ENCODE measurements around the gene BTBD16.

BTBD16 gene

GRCh38 chr10:122352817-122353525, 81.9 kb downstream of the BTBD16 start:
- H3K4me3 ChIP-seq (replicated peaks; ENCODE audit: low read depth, low read length): no peak overlapping the region
- no peak for DNase-seq (ENCODE audit: low read depth)
- TF ChIP-seq CTCF (IDR thresholded peaks at IDR 0.05; ENCODE audit: low read length, missing control alignments): no peak

- no peak overlapping the region for H3K4me3 ChIP-seq (replicated peaks; ENCODE audit: low read depth, low read length)
- DNase-seq (ENCODE audit: low read depth): no peak
- no peak for TF ChIP-seq CTCF (IDR thresholded peaks at IDR 0.05; ENCODE audit: low read length, missing control alignments)
These were observed 83.3 kb downstream of the BTBD16 start for GRCh38 chr10:122354383-122354782.

GRCh38 chr10:122357685-122358084, 86.6 kb downstream of the BTBD16 start:
- TF ChIP-seq CTCF (IDR thresholded peaks at IDR 0.05; ENCODE audit: low read length, missing control alignments): no peak
- H3K4me3 ChIP-seq (replicated peaks; ENCODE audit: low read depth, low read length): no peak overlapping the region
- no peak for DNase-seq (ENCODE audit: low read depth)

- no peak for TF ChIP-seq CTCF (IDR thresholded peaks at IDR 0.05; ENCODE audit: low read length, missing control alignments)
- H3K4me3 ChIP-seq (replicated peaks; ENCODE audit: low read depth, low read length): no peak overlapping the region
- no peak for DNase-seq (ENCODE audit: low read depth)
These were observed 88.5 kb downstream of the BTBD16 start for GRCh38 chr10:122359621-122360020.

GRCh38 chr10:122361046-122361445, 90.0 kb downstream of the BTBD16 start:
- no peak for TF ChIP-seq CTCF (IDR thresholded peaks at IDR 0.05; ENCODE audit: low read length, missing control alignments)
- DNase-seq (ENCODE audit: low read depth): no peak
- no peak overlapping the region for H3K4me3 ChIP-seq (replicated peaks; ENCODE audit: low read depth, low read length)

- TF ChIP-seq CTCF (IDR thresholded peaks at IDR 0.05; ENCODE audit: low read length, missing control alignments): no peak
- H3K4me3 ChIP-seq (replicated peaks; ENCODE audit: low read depth, low read length): no peak overlapping the region
- DNase-seq (ENCODE audit: low read depth): no peak
These were observed 91.0 kb downstream of the BTBD16 start for GRCh38 chr10:122362031-122362592.

GRCh38 chr10:122362621-122363020, 91.5 kb downstream of the BTBD16 start:
- no peak for TF ChIP-seq CTCF (IDR thresholded peaks at IDR 0.05; ENCODE audit: low read length, missing control alignments)
- DNase-seq (ENCODE audit: low read depth): no peak
- no peak overlapping the region for H3K4me3 ChIP-seq (replicated peaks; ENCODE audit: low read depth, low read length)

Measured in fibroblast of pulmonary artery (primary cell).